ENCODE data around the gene C1QC.
A peak's percentile ranks its signal among the peaks of the same experiment; 100 is the strongest.

C1QC gene

DNA sequence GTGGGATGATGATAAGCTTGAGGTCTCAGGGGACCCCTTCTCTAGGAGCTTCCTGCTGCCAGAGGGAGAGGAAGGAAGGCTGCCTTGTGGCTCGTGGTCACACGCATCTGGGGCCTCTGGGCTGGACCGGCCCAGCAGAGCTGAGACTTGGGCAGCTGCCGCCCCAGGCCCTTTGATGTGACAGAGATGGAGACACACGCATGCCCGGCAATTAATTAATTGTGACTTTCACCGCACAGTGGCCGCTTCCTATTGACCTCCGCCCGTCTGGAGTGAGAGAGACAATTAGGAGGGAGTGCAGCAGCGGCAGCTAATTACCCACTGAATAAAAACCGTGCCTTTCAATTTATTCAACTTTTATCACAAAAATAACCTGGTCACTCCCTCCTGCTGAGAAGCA, 23.6 kb upstream of the C1QC start:
- DNase-seq, result no peak

DNA sequence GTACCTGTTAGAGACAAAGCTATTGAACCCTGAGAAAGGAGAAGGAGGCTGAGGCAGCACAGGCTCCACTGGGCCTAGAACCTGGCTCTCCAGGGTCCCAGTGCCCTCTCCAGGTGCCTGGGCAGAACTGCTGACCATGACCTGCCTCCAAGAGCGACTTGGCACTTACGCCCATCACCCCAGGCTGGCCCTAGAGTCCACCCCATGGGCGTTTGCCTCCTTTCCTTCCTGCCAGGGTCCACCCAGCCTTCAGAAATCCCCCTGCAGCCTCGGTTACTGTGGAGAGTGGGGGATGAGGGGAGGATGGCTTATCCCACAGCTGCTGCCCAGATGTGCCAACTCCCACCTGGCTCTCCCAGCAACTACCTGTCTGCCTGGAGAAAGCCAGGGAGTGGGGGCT, 21.7 kb upstream of the C1QC start:
- no peak for DNase-seq

DNA sequence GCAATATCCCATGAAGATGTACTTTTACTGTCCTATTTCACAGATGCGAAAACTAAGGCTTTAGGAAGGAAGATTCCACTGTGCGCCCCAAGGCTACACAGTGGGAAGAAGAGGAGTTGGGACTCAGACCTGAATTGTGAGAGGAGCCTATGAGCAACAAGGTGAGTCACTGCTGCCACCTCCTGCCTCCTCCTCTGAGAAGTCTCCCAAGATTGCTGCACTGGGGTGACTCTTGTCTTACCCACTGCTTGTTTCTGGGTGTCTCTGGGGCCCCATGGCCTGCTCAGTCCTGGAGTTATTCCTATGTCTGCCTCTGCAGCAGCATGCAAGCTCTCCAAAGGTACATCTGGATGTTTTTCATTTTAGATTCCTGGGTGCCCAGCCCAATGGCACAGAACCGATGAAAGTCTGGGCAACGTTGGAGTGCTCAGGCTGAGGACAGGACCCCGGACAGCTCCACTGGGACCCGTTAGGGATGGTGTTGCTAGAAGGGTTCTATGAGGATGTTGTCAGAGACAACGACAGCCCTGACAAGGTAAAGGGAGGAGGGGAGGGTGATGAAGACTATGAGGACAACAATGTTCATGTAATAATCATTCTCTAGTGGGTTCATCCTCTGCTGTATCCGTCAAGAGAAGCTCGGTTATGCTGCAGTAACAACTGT, 18.0 kb upstream of the C1QC start:
- peak; percentile 3 for DNase-seq

GRCh38 chr1:22626237-22627157, 16.9 kb upstream of the C1QC start:
- no peak for DNase-seq

GRCh38 chr1:22627331-22627730, 16.1 kb upstream of the C1QC start:
- no peak for DNase-seq

- DNase-seq, result no peak
Observed at GRCh38 chr1:22628698-22629444, 14.6 kb upstream of the C1QC start.

- DNase-seq, result no peak
Observed at GRCh38 chr1:22629886-22630285, 13.5 kb upstream of the C1QC start.

- no peak for DNase-seq
Observed at GRCh38 chr1:22633697-22634463, 9.6 kb upstream of the C1QC start.

- no peak for DNase-seq
Observed at GRCh38 chr1:22635436-22635835, 8.0 kb upstream of the C1QC start.

DNA sequence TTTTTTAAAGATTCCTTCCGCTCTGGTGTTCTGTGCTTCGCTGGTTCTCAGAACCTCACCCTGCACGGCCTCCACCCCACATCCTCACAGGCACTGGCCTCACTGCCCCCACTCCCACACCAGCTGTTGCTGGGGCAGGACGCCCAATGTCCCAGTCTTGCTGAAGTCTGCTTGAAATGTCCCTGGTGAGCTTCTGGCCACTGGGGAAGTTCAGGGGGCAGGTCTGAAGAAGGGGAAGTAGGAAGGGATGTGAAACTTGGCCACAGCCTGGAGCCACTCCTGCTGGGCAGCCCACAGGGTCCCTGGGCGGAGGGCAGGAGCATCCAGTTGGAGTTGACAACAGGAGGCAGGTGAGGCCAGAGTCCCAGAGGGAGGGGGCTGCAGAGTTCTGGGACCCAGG, 7.1 kb upstream of the C1QC start, which contains the start of gene C1QA:
C1QA (plus strand) TSS at position 276 of the 400 bp plus-strand sequence. CDS start 989 bp downstream, outside the sequence.
- DNase-seq, result no peak

GRCh38 chr1:22636927-22637326, 6.5 kb upstream of the C1QC start:
- DNase-seq, result no peak

DNA sequence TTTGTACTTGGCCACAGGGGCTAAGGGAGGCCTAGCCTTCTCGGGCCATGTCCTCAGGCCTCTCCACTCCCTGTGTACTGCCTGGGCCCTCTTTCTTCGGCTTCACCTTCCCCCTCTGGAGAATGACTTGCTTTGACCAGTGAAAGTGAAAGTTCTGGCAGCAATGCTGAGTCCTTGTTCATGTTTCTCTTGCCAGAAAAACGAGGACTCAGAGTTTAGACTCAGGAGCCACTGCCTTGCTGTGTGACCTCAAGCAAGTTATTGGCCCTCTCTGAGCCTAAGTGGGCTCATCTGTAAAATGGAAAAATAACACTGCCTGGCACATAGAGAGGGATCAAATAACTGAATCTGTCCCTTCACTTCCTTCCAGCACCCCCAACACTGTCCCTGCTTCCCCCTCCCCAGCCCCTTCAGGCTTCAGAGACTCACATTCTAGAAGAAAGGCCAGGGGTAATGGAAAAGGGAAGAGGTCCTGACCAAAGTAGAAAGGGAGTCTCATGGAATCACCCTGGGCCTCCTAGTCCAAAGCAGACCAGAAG, 5.5 kb upstream of the C1QC start:
- no peak for DNase-seq

DNA sequence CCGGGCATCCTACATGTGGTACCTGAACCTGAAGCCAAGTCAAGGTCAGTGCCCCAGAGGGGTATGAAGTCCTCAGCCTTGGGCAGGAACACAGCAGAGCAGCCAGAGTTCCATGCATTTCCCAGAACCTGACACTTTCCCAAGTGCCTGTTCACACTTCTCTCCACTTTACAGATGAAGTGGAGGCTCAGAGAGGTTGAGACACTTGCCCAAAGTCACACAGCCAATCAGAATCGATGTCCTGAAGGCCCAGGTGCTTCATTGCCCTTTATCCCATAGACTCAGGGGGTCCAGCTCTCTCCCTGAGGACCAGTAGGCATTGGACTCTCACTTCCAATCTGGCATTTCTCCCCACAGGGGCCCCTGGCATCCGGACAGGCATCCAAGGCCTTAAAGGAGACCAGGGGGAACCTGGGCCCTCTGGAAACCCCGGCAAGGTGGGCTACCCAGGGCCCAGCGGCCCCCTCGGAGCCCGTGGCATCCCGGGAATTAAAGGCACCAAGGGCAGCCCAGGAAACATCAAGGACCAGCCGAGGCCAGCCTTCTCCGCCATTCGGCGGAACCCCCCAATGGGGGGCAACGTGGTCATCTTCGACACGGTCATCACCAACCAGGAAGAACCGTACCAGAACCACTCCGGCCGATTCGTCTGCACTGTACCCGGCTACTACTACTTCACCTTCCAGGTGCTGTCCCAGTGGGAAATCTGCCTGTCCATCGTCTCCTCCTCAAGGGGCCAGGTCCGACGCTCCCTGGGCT, 4.8 kb upstream of the C1QC start:
- DNase-seq, result no peak

GRCh38 chr1:22639286-22639685, 4.1 kb upstream of the C1QC start:
- DNase-seq, result peak; percentile 72

DNA sequence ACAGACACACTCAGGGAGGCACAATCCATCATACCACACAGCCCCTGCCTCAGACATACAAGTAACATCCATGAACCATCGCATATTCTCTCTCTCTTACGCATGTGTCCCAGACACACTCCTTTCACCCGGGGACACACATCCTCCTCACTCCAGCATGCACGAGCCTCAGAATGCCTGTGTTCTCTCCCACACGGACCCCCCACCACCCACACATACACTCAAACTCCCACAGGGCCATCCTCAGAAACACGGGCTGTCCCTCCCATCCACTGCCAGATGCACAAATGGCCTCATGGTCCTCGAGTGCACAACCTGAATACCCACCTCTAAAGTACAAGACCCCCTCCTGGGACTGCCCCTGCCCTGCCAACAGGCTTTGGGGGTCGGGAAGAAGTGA, 2.2 kb upstream of the C1QC start:
- no peak for DNase-seq

- DNase-seq, result peak; percentile 40
Observed at GRCh38 chr1:22641906-22642636, 1.4 kb upstream of the C1QC start.

- no peak for DNase-seq
Observed at GRCh38 chr1:22643928-22644327, 495 bp downstream of the C1QC start.

GRCh38 chr1:22645931-22646330, 2.5 kb downstream of the C1QC start:
- no peak for DNase-seq

GRCh38 chr1:22646384-22646783, 3.0 kb downstream of the C1QC start:
- no peak for DNase-seq

- no peak for DNase-seq
Observed at GRCh38 chr1:22650089-22650693, 6.8 kb downstream of the C1QC start.
